Panc1 (cell line): ENCODE measurements around the gene AKAP10. TPM values are rescaled to one million over a fixed set of nuclear protein-coding genes. Genes with fewer than 3 reads are reported as not detected.
A peak's percentile ranks its signal among the peaks of the same experiment; 100 is the strongest.

ENCODE experiments used
- ATAC-seq: fragments of 200-7000 bp; cut with Tn5 transposase; 2 replicates; pipeline ENCODE4 v1.9.1; 2020; ENCODE audit warnings: mild to moderate bottlenecking, moderate library complexity
- BruUV-seq: library from RNA; stranded (reverse); fragments of 400-500 nt; replicated peaks from 2 replicates; lab custom pipeline; 2021; lab: Mats Ljungman, UMichigan
- CTCF ChIA-PET: fragments of 300-600 bp; sonication (Branson Sonifier 250); formaldehyde crosslinking; loops from one replicate; lab custom pipeline; 2022; ENCODE audit warnings: antibody characterized with exemption; lab: Charles Lee
- POLR2A ChIA-PET: fragments of 300-600 bp; sonication (Branson Sonifier 250); formaldehyde crosslinking; loops from one replicate; lab custom pipeline; 2022; ENCODE audit warnings: antibody characterized with exemption; lab: Charles Lee
- DNase-seq: peaks from one replicate; pipeline ENCODE4 v3.0.0-alpha.2; 2010; ENCODE audit warnings: low read depth, low spot score
- H3K27ac ChIP-seq: 2 replicates; pipeline ENCODE4 v1.5.1; 2011; ENCODE audit warnings: mild to moderate bottlenecking, low read length, inconsistent platforms
- H3K27me3 ChIP-seq: fragments of 200-500 bp; sonication (Bioruptor generic); 2 replicates; pipeline ENCODE4 v1.6.0; 2014; ENCODE audit warnings: low read length, inconsistent platforms; ENCODE audit not compliant: control insufficient read depth, insufficient read depth
- H3K36me3 ChIP-seq: fragments of 200-500 bp; sonication (Bioruptor generic); 2 replicates; pipeline ENCODE4 v1.5.1; 2014; ENCODE audit warnings: inconsistent platforms, mild to moderate bottlenecking, low read length, moderate library complexity; ENCODE audit not compliant: control insufficient read depth, insufficient read depth
- H3K4me1 ChIP-seq: 2 replicates; pipeline ENCODE4 v1.5.1; 2011; ENCODE audit warnings: inconsistent platforms, mild to moderate bottlenecking, low read length, moderate library complexity; ENCODE audit not compliant: control insufficient read depth, insufficient read depth
- H3K4me3 ChIP-seq, 2 experiments: 2 replicates each; pipeline ENCODE4 v1.5.1; 2011 to 2012; ENCODE audit warnings: low read depth in 2 of 2, low read length in 2 of 2, mild to moderate bottlenecking in 2 of 2, inconsistent platforms in 1 of 2, moderate library complexity in 1 of 2
- H3K9me3 ChIP-seq: fragments of 200-500 bp; sonication (Bioruptor generic); 2 replicates; pipeline ENCODE4 v1.5.1; 2014; ENCODE audit warnings: low read depth, mild to moderate bottlenecking, inconsistent platforms, low read length, moderate library complexity; ENCODE audit not compliant: control insufficient read depth, insufficient read depth
- POLR2AphosphoS5 ChIP-seq: IDR thresholded peaks from 2 replicates; pipeline ENCODE4 v1.6.1; 2012; ENCODE audit warnings: mild to moderate bottlenecking, low read depth, low read length, moderate library complexity
- SIN3A ChIP-seq: IDR thresholded peaks from 2 replicates; pipeline ENCODE4 v1.6.1; 2012; ENCODE audit warnings: low read depth, mild to moderate bottlenecking, low read length, moderate library complexity, borderline replicate concordance; ENCODE audit not compliant: insufficient read depth
- TCF7L2 ChIP-seq: IDR thresholded peaks from 2 replicates; pipeline ENCODE4 v1.6.1; 2011; ENCODE audit warnings: mild to moderate bottlenecking, low read depth, low read length, inconsistent platforms
- in situ Hi-C: cut with HindIII; loops from 2 replicates; pipeline ENCODE4 v1.10.0; 2016; ENCODE audit warnings: low sequenced_read_pairs, low pct_unique_long_range_greater_than_20kb
- intact Hi-C: fragments of 100-400 bp; cut with micrococcal nuclease; formaldehyde crosslinking; loops from one replicate; pipeline ENCODE4 v1.10.0; 2022; ENCODE audit not compliant: unreplicated experiment
- total RNA-seq: library from RNA; stranded (reverse); gene quantifications from one replicate; pipeline ENCODE4 v1.2.1, GENCODE V29; 2021; ENCODE audit not compliant: unreplicated experiment
- TF ChIP-seq, protein P1 (sequence below), 2 experiments: IDR thresholded peaks; 2 replicates each; pipeline ENCODE4 v1.6.1; 2011 to 2012; ENCODE audit warnings: low read depth in 2 of 2, control low read depth in 1 of 2, low read length in 1 of 2, mild to moderate bottlenecking in 1 of 2, moderate library complexity in 1 of 2; ENCODE audit not compliant: insufficient read depth in 1 of 2
- TF ChIP-seq, protein P2 (sequence below): fragments of 450-650 bp; IDR thresholded peaks from 2 replicates; pipeline ENCODE4 v1.5.1; 2017; ENCODE audit warnings: mild to moderate bottlenecking

AKAP10 gene
- total RNA-seq, 1 experiment from 2014 or later = 24.6 TPM

DNA sequence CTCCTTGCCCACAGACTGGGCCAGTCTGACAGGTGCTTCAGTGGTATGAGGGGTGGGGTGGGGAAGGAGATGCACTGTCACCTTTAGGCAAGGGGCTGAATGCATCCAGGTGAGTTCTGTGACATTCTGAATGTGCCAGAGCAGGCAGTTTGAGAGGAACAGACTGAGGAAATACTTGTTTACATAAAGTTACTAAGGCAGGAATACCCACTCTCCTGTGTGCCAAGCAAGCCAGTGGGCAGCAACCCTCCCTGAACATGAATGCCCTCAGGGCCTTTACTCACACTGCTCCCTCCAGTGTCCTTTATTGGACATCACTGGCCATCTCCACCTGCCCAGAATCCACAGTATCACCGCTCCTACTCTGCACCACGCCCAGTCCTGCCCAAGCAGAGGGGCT is 76.8 kb downstream of the AKAP10 start:
- TF ChIP-seq, protein P1, sequence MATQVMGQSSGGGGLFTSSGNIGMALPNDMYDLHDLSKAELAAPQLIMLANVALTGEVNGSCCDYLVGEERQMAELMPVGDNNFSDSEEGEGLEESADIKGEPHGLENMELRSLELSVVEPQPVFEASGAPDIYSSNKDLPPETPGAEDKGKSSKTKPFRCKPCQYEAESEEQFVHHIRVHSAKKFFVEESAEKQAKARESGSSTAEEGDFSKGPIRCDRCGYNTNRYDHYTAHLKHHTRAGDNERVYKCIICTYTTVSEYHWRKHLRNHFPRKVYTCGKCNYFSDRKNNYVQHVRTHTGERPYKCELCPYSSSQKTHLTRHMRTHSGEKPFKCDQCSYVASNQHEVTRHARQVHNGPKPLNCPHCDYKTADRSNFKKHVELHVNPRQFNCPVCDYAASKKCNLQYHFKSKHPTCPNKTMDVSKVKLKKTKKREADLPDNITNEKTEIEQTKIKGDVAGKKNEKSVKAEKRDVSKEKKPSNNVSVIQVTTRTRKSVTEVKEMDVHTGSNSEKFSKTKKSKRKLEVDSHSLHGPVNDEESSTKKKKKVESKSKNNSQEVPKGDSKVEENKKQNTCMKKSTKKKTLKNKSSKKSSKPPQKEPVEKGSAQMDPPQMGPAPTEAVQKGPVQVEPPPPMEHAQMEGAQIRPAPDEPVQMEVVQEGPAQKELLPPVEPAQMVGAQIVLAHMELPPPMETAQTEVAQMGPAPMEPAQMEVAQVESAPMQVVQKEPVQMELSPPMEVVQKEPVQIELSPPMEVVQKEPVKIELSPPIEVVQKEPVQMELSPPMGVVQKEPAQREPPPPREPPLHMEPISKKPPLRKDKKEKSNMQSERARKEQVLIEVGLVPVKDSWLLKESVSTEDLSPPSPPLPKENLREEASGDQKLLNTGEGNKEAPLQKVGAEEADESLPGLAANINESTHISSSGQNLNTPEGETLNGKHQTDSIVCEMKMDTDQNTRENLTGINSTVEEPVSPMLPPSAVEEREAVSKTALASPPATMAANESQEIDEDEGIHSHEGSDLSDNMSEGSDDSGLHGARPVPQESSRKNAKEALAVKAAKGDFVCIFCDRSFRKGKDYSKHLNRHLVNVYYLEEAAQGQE (IDR thresholded peaks at IDR 0.05; ENCODE audit: insufficient read depth in 1 of 2, low read depth in 2 of 2, low read length in 1 of 2) = no peak
- TF ChIP-seq, protein P2, sequence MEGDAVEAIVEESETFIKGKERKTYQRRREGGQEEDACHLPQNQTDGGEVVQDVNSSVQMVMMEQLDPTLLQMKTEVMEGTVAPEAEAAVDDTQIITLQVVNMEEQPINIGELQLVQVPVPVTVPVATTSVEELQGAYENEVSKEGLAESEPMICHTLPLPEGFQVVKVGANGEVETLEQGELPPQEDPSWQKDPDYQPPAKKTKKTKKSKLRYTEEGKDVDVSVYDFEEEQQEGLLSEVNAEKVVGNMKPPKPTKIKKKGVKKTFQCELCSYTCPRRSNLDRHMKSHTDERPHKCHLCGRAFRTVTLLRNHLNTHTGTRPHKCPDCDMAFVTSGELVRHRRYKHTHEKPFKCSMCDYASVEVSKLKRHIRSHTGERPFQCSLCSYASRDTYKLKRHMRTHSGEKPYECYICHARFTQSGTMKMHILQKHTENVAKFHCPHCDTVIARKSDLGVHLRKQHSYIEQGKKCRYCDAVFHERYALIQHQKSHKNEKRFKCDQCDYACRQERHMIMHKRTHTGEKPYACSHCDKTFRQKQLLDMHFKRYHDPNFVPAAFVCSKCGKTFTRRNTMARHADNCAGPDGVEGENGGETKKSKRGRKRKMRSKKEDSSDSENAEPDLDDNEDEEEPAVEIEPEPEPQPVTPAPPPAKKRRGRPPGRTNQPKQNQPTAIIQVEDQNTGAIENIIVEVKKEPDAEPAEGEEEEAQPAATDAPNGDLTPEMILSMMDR = no peak
- no peak for TF ChIP-seq POLR2AphosphoS5
- TF ChIP-seq TCF7L2 = no peak
- no peak for TF ChIP-seq SIN3A
- DNase-seq (no peak), ATAC-seq (no peak)
- H3K36me3 ChIP-seq = peaks cover 14% of the 10 kb centered on the region
- H3K27me3 ChIP-seq = no peaks in the 10 kb centered on the region
- H3K9me3 ChIP-seq = no peaks in the 10 kb centered on the region
- intact Hi-C loops = no loop called here
- in situ Hi-C loops = no loop called here
- H3K4me3 ChIP-seq = no peak overlapping the region
- peaks cover 5% of the 10 kb centered on the region for H3K4me1 ChIP-seq
- ChIA-PET POLR2A (no interaction called here), CTCF (no interaction called here)
- no peak overlapping the region for H3K27ac ChIP-seq
- BruUV-seq = no TSS peak

DNA sequence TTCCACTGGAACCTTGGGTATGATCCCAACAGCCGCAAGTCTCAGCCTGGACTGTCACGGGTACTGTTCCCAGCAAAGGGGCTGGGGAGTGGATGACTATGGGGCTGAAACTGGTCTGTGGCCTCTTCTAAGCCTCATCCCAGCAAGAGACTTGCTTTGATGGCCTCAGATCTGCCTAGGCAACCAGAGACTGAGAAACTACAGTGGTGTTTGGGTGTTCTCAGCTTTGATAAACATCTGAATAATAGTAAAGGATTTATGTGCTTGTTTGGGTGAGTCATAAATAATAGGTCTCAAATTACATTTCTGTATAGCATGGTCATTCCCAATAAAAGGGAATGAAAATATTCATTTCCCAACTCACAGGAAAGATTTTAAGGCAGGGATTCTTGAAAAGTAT is 79.7 kb downstream of the AKAP10 start:
- Histone ChIP-seq H3K36me3 (no peaks in the 10 kb centered on the region), H3K9me3 (no peaks in the 10 kb centered on the region), H3K27me3 (no peaks in the 10 kb centered on the region), H3K4me1 (peaks cover 5% of the 10 kb centered on the region), H3K4me3 (no peak overlapping the region), H3K27ac (no peak overlapping the region)
- no peak for TF ChIP-seq TCF7L2
- TF ChIP-seq, protein P2 = no peak
- no peak for TF ChIP-seq SIN3A
- TF ChIP-seq POLR2AphosphoS5 = no peak
- TF ChIP-seq, protein P1 (IDR thresholded peaks at IDR 0.05; ENCODE audit: insufficient read depth in 1 of 2, low read depth in 2 of 2, low read length in 1 of 2) = no peak
- DNase-seq (no peak), ATAC-seq (peak; percentile 57)
- BruUV-seq = no TSS peak
- POLR2A ChIA-PET = no interaction called here
- intact Hi-C loops = no loop called here
- CTCF ChIA-PET = no interaction called here
- in situ Hi-C loops = no loop called here
